Mammary epithelial cell (primary cell): ENCODE measurements around the gene SUGP2.

Experiments
- EZH2 ChIP-seq: IDR thresholded peaks from 2 replicates; pipeline ENCODE4 v1.6.1; 2012; ENCODE audit warnings: low read length, inconsistent platforms, borderline replicate concordance
- TF ChIP-seq, protein P1 (sequence below), 2 donors: IDR thresholded peaks in 1 of 2; conservative IDR thresholded peaks in 1 of 2; 2 replicates each; pipeline ENCODE4 v1.5.1; 2011 to 2012; ENCODE audit warnings: inconsistent platforms in 2 of 2, low read length in 2 of 2, mild to moderate bottlenecking in 2 of 2, control low read depth in 1 of 2, low read depth in 1 of 2; ENCODE audit not compliant: insufficient read depth in 1 of 2; ENCODE audit errors: extremely low read depth in 1 of 2

DNA sequence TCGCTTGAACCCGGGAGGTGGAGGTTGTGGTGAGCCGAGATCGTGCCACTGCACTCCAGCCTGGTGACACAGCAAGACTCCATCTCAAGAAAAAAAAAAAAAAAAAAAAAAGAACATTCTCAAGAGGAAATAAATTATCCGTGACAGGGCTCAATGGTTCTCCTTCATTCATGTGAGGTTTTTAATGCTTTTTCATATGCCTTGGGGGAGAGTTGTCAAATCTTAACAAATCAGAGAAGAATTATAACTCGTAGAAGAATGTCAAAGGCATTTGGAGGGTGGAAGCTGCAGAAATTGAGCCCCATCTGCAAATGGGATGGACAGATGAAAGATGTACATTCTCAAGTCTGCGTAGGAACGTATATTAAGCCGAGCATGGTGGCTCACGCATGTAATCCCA, 57.4 kb downstream of the SUGP2 start:
- TF ChIP-seq, protein P1, sequence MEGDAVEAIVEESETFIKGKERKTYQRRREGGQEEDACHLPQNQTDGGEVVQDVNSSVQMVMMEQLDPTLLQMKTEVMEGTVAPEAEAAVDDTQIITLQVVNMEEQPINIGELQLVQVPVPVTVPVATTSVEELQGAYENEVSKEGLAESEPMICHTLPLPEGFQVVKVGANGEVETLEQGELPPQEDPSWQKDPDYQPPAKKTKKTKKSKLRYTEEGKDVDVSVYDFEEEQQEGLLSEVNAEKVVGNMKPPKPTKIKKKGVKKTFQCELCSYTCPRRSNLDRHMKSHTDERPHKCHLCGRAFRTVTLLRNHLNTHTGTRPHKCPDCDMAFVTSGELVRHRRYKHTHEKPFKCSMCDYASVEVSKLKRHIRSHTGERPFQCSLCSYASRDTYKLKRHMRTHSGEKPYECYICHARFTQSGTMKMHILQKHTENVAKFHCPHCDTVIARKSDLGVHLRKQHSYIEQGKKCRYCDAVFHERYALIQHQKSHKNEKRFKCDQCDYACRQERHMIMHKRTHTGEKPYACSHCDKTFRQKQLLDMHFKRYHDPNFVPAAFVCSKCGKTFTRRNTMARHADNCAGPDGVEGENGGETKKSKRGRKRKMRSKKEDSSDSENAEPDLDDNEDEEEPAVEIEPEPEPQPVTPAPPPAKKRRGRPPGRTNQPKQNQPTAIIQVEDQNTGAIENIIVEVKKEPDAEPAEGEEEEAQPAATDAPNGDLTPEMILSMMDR (conservative IDR thresholded peaks at IDR 0.05 in 1 of 2, IDR thresholded peaks at IDR 0.05 in 1 of 2; ENCODE audit: extremely low read depth in 1 of 2, insufficient read depth in 1 of 2, low read depth in 1 of 2, low read length in 2 of 2), result no peak
- TF ChIP-seq EZH2, result no peak
